BLaER1 (cell line): Measurements from ENCODE around the gene RPS19.

Experiments
- H3K27ac ChIP-seq: shearing (Covaris generic); formaldehyde crosslinking; 2 replicates; pipeline ENCODE4 v1.8.1; 2022
- H3K27me3 ChIP-seq: shearing (Covaris generic); formaldehyde crosslinking; 2 replicates; pipeline ENCODE4 v1.8.1; 2022
- H3K36me3 ChIP-seq: shearing (Covaris generic); formaldehyde crosslinking; 2 replicates; pipeline ENCODE4 v1.8.1; 2022
- H3K4me1 ChIP-seq: shearing (Covaris generic); formaldehyde crosslinking; 2 replicates; pipeline ENCODE4 v1.8.1; 2022
- H3K4me2 ChIP-seq: shearing (Covaris generic); formaldehyde crosslinking; 2 replicates; pipeline ENCODE4 v1.8.1; 2022
- H3K4me3 ChIP-seq: shearing (Covaris generic); formaldehyde crosslinking; 2 replicates; pipeline ENCODE4 v1.8.1; 2022
- H3K9ac ChIP-seq: shearing (Covaris generic); formaldehyde crosslinking; 2 replicates; pipeline ENCODE4 v1.8.1; 2022
- H3K9me3 ChIP-seq: shearing (Covaris generic); formaldehyde crosslinking; 2 replicates; pipeline ENCODE4 v1.8.1; 2022
- H4K20me1 ChIP-seq: shearing (Covaris generic); formaldehyde crosslinking; 2 replicates; pipeline ENCODE4 v1.8.1; 2022
- Cebpa-rat ChIP-seq: shearing (Covaris generic); IDR thresholded peaks from 2 replicates; pipeline ENCODE4 v1.8.1; 2022

The RPS19 gene

GRCh38 chr19:41839211-41839610, 20.8 kb upstream of the RPS19 start:
- Histone ChIP-seq H3K36me3 (no peaks in the 10 kb centered on the region), H3K4me2 (no peak overlapping the region), H4K20me1 (no peaks in the 10 kb centered on the region), H3K27ac (no peak overlapping the region), H3K9me3 (peaks cover 4% of the 10 kb centered on the region; the same call in 1 of the 2 replicates), H3K9ac (no peak overlapping the region), H3K4me1 (peaks cover 9% of the 10 kb centered on the region), H3K4me3 (no peak overlapping the region), H3K27me3 (no peaks in the 10 kb centered on the region)
- TF ChIP-seq Cebpa-rat = no peak

DNA sequence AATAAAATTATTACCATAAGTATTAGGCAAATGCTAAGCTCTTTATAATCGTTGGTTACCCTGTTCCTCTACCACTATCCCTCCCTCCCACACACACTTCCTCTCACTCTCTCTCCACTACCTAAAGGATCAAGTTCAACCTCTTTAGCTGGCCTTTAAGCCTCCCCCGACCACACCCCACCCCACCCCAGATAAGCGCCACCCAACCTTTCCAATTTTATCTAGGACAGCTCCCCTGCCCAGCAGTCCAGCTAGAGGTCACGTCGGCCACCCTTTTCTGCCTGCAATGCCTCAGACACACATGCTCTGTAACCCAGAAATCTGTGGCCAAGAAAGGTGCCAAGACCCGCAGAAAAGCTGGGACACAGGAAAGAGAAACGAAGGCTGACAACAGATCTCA, 16.7 kb upstream of the RPS19 start:
- Histone ChIP-seq H3K4me1 (no peaks in the 10 kb centered on the region), H4K20me1 (no peaks in the 10 kb centered on the region), H3K27ac (no peak overlapping the region), H3K4me3 (no peak overlapping the region), H3K4me2 (no peak overlapping the region), H3K9me3 (peaks cover 10% of the 10 kb centered on the region; the same call in 1 of the 2 replicates), H3K9ac (no peak overlapping the region), H3K36me3 (no peaks in the 10 kb centered on the region), H3K27me3 (no peaks in the 10 kb centered on the region)
- no peak for TF ChIP-seq Cebpa-rat

DNA sequence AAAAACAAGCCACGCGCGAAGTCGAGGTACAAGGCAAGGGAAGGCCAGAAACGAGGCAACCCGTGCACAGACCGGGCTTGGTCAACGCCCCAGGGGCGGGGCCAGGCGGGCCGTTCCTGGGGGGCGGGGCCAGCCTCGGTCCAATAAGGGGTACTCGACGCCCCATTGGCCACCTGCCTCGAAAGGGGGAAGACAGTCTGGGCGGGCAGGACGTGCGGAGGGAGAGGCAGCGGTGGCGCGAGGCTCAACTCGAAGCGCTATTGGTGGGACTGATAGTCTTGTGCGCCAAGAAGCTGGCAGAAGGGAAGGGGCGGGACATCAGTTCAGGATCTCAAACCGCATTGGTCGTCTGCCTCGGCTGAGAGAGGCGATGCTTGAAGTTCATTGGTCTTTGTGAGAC, 15.5 kb upstream of the RPS19 start, which contains the start of gene LYPD4:
TSS of gene LYPD4 (minus strand) at position 83 of the 400 bp plus-strand sequence. CDS start 5,398 bp downstream, outside the sequence.
- H3K4me1 ChIP-seq = no peaks in the 10 kb centered on the region

DNA sequence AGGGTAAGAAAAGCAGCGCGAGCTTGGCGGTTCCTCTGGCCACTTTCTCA, 15.2 kb upstream of the RPS19 start, which contains the start of gene DMRTC2:
TSS of gene DMRTC2 (plus strand) at position 42 of the 50 bp plus-strand sequence. CDS start 2,387 bp downstream, outside the sequence.
- no peak within 1 kb of the TSS for H3K9ac ChIP-seq
- no peak for TF ChIP-seq Cebpa-rat
- H3K4me2 ChIP-seq = no peak within 1 kb of the TSS
- H3K27me3 ChIP-seq = no peaks in the 10 kb centered on the region
- no peaks in the 10 kb centered on the region for H3K36me3 ChIP-seq
- no peaks in the 10 kb centered on the region for H4K20me1 ChIP-seq
- H3K4me3 ChIP-seq = no peak within 1 kb of the TSS
- H3K27ac ChIP-seq = no peak within 1 kb of the TSS
- H3K9me3 ChIP-seq = peaks cover 10% of the 10 kb centered on the region; the same call in 1 of the 2 replicates
- no peaks in the 10 kb centered on the region for H3K4me1 ChIP-seq

More for the DNA sequence above, 15.5 kb upstream of the RPS19 start, which contains the start of gene LYPD4:
- TF ChIP-seq Cebpa-rat = no peak
- H3K36me3 ChIP-seq = no peaks in the 10 kb centered on the region
- H4K20me1 ChIP-seq = no peaks in the 10 kb centered on the region
- no peak within 1 kb of the TSS for H3K4me3 ChIP-seq
- H3K9me3 ChIP-seq = peaks cover 10% of the 10 kb centered on the region; the same call in 1 of the 2 replicates
- H3K27me3 ChIP-seq = no peaks in the 10 kb centered on the region
- H3K27ac ChIP-seq = no peak within 1 kb of the TSS
- no peak within 1 kb of the TSS for H3K4me2 ChIP-seq
- no peak within 1 kb of the TSS for H3K9ac ChIP-seq

DNA sequence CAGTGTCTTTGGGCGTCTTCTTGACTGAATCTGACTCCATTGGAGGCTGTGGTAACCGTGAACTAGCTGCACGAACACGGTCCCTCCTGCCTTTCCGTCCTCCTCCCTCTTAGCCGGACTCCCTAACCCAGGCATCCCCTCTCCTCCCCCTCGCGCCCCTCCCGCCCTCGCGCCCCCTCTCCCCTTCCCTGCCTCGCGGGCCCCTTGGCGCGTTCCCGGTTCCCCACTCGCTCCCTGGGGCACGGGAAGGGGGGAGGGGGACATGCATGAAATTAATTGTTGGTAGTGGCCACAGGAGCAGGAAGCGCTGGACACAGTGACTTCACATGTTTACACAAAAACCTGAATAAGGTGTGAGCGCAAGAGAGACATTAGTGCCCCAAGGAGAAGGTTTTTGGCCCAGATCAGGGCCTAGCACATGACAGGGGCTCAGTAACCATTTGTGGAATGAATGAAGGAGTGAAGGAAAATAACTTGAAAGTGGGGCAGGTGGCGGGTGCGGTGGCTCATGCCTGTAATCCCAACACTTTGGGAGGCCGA, 14.9 kb upstream of the RPS19 start:
- Histone ChIP-seq H3K9me3 (peaks cover 10% of the 10 kb centered on the region; the same call in 1 of the 2 replicates), H3K27ac (no peak overlapping the region), H3K4me2 (no peak overlapping the region), H3K36me3 (no peaks in the 10 kb centered on the region), H3K9ac (no peak overlapping the region), H3K4me1 (no peaks in the 10 kb centered on the region), H3K4me3 (no peak overlapping the region), H4K20me1 (no peaks in the 10 kb centered on the region), H3K27me3 (no peaks in the 10 kb centered on the region)
- no peak for TF ChIP-seq Cebpa-rat

DNA sequence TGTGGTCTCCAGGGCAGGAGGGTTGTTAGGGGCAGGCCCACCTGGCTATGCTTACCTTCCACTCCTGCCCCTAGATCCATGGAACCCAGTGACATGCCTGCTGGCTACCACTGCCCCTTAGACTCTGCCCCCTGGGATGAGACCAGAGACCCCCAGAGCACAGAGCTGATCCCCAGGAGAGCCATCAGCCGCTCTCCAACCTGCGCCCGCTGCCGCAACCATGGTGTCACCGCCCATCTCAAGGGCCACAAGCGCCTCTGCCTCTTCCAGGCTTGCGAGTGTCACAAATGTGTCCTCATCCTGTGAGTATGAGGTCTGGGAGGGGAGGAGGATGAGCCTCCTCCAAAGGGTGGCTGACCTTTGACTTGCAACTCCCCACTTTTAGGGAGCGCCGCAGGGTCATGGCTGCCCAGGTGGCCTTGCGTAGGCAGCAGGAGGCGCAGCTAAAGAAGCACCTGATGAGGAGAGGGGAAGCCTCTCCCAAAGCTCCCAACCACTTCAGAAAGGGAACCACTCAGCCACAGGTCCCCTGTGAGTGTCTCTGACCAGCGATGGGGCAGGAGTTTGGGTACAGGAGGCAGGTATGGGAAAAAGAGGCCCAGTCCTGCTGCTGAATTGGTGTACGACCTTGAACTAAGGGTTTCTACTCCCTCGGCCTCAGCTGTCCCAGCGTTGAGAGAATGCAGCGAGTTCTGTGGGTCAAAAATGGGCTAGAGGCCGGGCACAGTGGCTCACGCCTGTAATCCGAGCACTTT, 12.5 kb upstream of the RPS19 start:
- no peak for TF ChIP-seq Cebpa-rat
- Histone ChIP-seq H3K4me1 (no peaks in the 10 kb centered on the region), H3K36me3 (no peaks in the 10 kb centered on the region), H3K4me2 (no peak overlapping the region), H3K27ac (no peak overlapping the region), H3K9me3 (peaks cover 10% of the 10 kb centered on the region; the same call in 1 of the 2 replicates), H3K9ac (no peak overlapping the region), H3K4me3 (no peak overlapping the region), H4K20me1 (no peaks in the 10 kb centered on the region), H3K27me3 (no peaks in the 10 kb centered on the region)

DNA sequence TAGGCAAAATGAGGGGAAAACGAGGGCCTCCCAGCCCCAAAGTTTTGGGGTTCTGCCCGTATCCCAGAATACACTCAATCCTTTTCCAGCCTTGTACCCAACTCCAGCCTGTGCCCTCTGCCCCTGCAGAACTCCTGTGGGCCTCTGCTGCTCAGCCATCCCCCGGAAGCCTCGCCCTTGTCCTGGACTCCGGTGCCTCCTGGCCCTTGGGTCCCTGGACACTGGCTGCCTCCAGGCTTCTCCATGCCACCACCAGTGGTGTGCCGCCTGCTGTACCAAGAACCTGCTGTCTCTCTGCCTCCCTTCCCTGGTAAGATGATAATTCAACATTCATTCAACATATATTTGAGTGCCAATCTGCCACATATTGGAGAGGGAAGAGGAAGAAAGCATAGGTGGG, 11.4 kb upstream of the RPS19 start:
- peaks cover 10% of the 10 kb centered on the region; the same call in 1 of the 2 replicates for H3K9me3 ChIP-seq
- no peak overlapping the region for H3K4me3 ChIP-seq
- no peaks in the 10 kb centered on the region for H4K20me1 ChIP-seq
- H3K27ac ChIP-seq = no peak overlapping the region
- H3K36me3 ChIP-seq = no peaks in the 10 kb centered on the region
- no peaks in the 10 kb centered on the region for H3K27me3 ChIP-seq
- no peaks in the 10 kb centered on the region for H3K4me1 ChIP-seq
- no peak overlapping the region for H3K4me2 ChIP-seq
- TF ChIP-seq Cebpa-rat = no peak
- no peak overlapping the region for H3K9ac ChIP-seq

GRCh38 chr19:41849067-41849466, 11.0 kb upstream of the RPS19 start:
- Histone ChIP-seq H3K27ac (no peak overlapping the region), H3K9ac (no peak overlapping the region), H3K4me2 (no peak overlapping the region), H3K4me3 (no peak overlapping the region), H3K9me3 (peaks cover 8% of the 10 kb centered on the region; the same call in 1 of the 2 replicates), H3K36me3 (no peaks in the 10 kb centered on the region), H3K27me3 (no peaks in the 10 kb centered on the region), H3K4me1 (no peaks in the 10 kb centered on the region), H4K20me1 (no peaks in the 10 kb centered on the region)
- TF ChIP-seq Cebpa-rat = no peak

DNA sequence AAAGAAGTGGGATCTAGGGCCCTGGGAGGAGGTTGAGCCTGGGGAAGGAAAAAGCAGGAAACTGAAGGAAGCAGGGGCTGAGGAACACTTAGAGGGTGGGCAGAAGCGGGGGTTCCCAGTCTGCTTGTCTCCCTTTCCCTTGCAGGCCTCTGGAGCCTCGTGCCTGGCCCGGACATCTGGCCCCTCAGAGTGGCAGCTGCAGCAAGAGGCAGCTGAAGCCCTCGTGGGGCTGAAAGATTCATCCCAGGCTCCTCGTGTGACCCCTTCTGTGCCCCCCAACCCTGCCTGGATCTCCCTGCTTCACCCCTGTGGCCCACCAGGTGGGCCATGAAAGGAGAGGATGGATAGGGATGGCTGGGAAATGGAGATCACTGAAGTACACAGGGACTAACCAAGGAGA, 9.7 kb upstream of the RPS19 start:
- Histone ChIP-seq H3K4me2 (no peak overlapping the region), H3K9ac (no peak overlapping the region), H3K36me3 (no peaks in the 10 kb centered on the region), H4K20me1 (no peaks in the 10 kb centered on the region), H3K27ac (no peak overlapping the region), H3K4me3 (no peak overlapping the region), H3K27me3 (no peaks in the 10 kb centered on the region), H3K4me1 (peaks cover 9% of the 10 kb centered on the region; the same call in 1 of the 2 replicates), H3K9me3 (no peaks in the 10 kb centered on the region)
- no peak for TF ChIP-seq Cebpa-rat

DNA sequence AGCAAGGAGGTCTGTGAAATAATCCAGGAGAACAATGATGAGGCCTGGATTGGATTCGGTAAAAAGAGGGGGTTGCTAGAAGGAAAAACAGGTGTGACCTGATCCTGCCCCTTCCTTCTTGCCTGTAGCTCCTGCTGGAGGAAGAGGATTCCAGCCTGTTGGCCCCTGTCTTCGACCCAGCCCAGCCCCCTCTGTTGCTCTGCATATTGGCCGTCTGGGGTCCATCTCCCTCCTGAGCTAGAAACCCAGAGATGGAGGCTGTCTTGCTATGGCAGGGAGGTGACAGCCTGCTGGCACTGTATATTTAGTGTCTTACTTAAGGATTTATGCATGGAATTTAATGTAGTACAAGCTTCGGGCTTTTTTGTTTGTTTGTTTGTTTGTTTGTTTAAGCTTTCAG, 8.6 kb upstream of the RPS19 start:
- no peaks in the 10 kb centered on the region for H3K27me3 ChIP-seq
- no peaks in the 10 kb centered on the region for H4K20me1 ChIP-seq
- no peak overlapping the region for H3K4me3 ChIP-seq
- no peaks in the 10 kb centered on the region for H3K36me3 ChIP-seq
- no peak overlapping the region for H3K4me2 ChIP-seq
- no peak overlapping the region for H3K27ac ChIP-seq
- H3K9ac ChIP-seq = no peak overlapping the region
- TF ChIP-seq Cebpa-rat = no peak
- H3K4me1 ChIP-seq = peaks cover 9% of the 10 kb centered on the region; the same call in 1 of the 2 replicates
- no peaks in the 10 kb centered on the region for H3K9me3 ChIP-seq
